NT2/D1 (cell line): ENCODE measurements around the gene FREM2.

ENCODE experiments used
- DNase-seq: peaks from one replicate; pipeline ENCODE4 v3.0.0-alpha.2; 2011; ENCODE audit warnings: low read depth, low spot score
- H3K27me3 ChIP-seq: 2 replicates; pipeline ENCODE4 v1.6.0; 2011; ENCODE audit warnings: mild to moderate bottlenecking; ENCODE audit not compliant: insufficient read length, insufficient read depth
- H3K36me3 ChIP-seq: 2 replicates; pipeline ENCODE4 v1.6.1; 2011; ENCODE audit warnings: mild to moderate bottlenecking, low read length, mixed read lengths; ENCODE audit not compliant: insufficient read depth, insufficient read length
- H3K4me1 ChIP-seq: 2 replicates; pipeline ENCODE4 v1.5.1; 2011; ENCODE audit not compliant: insufficient read depth, insufficient read length
- H3K4me3 ChIP-seq: 2 replicates; pipeline ENCODE4 v1.5.1; 2011; ENCODE audit warnings: low read depth; ENCODE audit not compliant: insufficient read length
- H3K9ac ChIP-seq: 2 replicates; pipeline ENCODE4 v1.6.0; 2011; ENCODE audit warnings: low read depth; ENCODE audit not compliant: insufficient read length
- H3K9me3 ChIP-seq: 2 replicates; pipeline ENCODE4 v1.5.1; 2011; ENCODE audit warnings: mild to moderate bottlenecking, low read length; ENCODE audit not compliant: insufficient read depth
- SUZ12 ChIP-seq: IDR thresholded peaks from 2 replicates; pipeline ENCODE4 v1.6.1; 2011; ENCODE audit not compliant: insufficient read length, insufficient read depth; ENCODE audit errors: extremely low read depth
- YY1 ChIP-seq: IDR thresholded peaks from 2 replicates; pipeline ENCODE4 v1.6.1; 2011; ENCODE audit not compliant: insufficient read length, insufficient read depth
- ZNF274 ChIP-seq: IDR thresholded peaks from 2 replicates; pipeline ENCODE4 v1.6.1; 2011; ENCODE audit warnings: mild to moderate bottlenecking, low read depth, low read length

The FREM2 gene

DNA sequence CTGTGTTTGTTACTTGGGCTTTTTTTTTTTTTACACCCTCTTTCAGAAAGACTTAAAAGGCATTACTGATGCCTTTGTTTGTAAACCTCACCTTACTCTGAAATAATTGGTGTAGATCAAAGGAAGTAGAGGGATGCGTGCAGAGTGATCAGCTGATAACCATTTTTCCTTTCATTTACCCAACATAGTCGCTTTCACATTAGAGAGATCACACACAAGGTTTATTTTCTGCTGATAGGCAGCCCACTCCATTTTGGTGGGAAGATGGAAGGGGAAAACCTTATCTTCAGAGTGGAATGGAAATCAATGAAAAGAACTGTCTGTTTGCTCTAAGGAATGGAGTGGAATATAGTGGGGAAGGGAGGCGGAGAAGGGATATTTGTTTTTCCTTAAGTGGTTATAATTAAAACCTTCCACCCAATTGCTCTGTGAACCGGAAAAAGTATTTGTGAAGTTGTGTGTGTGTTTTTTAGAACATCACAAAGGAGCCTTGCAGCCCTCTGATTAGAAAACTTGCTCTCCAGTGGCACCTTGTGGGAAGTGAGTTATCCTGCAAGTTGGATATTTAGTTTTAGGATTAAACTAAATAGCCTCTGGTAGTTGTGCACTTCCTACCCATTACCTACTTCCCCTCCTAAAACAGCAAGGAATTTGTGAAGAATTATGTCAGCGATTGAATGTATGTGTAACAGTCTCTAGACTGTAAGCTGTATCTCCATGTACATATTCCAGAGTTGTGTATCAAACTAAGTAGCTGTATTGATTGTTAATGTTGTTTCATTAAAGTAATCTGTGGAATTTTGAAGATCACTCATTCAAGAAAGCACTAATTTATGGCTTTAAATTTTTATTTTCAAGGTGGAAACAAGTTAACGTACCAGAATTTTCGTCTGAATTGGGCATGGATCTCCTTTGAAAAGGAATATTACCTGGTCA is 76.8 kb downstream of the FREM2 start:
- Histone ChIP-seq H3K9ac (no peak overlapping the region), H3K27me3 (no peaks in the 10 kb centered on the region), H3K4me3 (no peak overlapping the region), H3K4me1 (no peaks in the 10 kb centered on the region), H3K9me3 (no peaks in the 10 kb centered on the region), H3K36me3 (no peaks in the 10 kb centered on the region)
- no peak for TF ChIP-seq SUZ12
- no peak for TF ChIP-seq ZNF274
- no peak for TF ChIP-seq YY1
- DNase-seq, result peak; percentile 22

DNA sequence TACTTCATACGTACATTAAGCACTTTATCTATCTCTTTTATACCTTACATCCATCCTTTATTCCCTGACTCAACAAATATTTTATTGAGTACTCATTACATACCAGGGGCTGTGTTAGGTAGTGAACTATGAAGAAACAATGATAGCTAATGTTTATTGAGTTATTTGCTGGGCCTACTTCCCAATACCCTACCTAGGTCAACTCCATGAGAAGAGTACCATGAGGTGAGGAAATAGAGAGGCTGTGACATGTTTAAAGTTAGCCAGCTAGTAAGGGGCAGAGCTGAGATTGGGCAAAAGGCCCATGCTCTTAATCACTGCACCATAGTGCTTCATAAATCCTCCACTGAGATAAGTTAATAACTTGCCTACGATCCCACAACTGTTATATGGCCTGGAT is 79.9 kb downstream of the FREM2 start:
- no peak for DNase-seq
- H3K9ac ChIP-seq, result no peak overlapping the region
- no peaks in the 10 kb centered on the region for H3K4me1 ChIP-seq
- H3K36me3 ChIP-seq, result no peaks in the 10 kb centered on the region
- TF ChIP-seq ZNF274 (no peak), SUZ12 (no peak), YY1 (no peak)
- H3K9me3 ChIP-seq, result no peaks in the 10 kb centered on the region
- no peak overlapping the region for H3K4me3 ChIP-seq
- no peaks in the 10 kb centered on the region for H3K27me3 ChIP-seq

DNA sequence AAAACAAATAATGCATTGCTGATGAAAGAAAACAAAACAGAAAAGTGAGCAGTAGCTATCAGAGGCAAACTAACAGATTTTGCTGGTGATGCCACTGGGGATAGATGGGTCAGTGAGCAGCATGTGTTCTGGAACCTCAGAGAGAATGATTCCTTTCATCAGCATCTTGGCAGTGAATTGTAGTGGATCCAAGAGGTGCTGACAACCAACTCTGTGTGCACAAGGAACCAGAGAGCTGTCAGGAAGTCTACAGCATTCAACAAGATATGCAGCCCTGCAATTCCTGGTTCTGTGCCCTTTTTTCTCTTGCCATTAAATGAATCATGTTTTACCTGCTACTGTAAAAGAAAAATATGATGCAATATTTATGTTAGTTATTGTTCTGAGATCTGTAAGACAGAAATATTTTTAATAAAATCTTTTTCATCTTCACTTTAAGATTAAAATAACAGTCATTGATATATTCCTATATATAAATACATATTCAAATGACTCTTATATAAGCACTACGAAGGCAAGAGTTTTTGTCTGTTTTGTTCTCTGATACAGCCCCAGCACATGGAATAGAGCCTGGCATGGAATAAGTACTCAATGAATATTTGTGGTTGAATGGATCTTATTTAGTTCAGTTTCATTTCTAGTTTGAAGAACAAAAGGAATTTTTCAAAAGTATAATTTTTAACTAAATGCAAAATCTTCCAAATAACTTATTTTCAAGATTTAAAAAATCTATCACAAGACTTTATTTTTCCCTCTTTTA is 80.8 kb downstream of the FREM2 start:
- H3K36me3 ChIP-seq, result no peaks in the 10 kb centered on the region
- no peaks in the 10 kb centered on the region for H3K9me3 ChIP-seq
- H3K27me3 ChIP-seq, result no peaks in the 10 kb centered on the region
- TF ChIP-seq YY1 (no peak), SUZ12 (no peak), ZNF274 (no peak)
- no peak overlapping the region for H3K9ac ChIP-seq
- H3K4me3 ChIP-seq, result no peak overlapping the region
- H3K4me1 ChIP-seq, result no peaks in the 10 kb centered on the region
- DNase-seq, result no peak

DNA sequence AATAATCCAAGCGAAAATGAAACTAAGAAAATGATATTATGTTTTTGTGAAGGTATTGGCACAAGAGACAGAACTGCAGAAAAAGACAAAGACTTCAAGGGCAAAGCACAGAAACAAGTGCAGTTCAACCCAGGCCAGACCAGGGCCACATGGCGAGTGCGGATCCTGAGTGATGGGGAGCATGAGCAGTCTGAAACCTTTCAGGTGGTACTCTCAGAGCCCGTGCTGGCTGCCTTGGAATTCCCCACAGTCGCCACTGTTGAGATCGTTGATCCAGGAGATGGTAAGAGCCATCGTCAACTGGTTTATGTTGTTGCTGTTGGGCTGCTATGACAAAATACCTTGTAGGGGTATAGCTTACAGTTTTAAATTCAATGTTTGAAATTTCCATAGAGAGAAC is 82.6 kb downstream of the FREM2 start:
- no peak for DNase-seq
- TF ChIP-seq SUZ12, result no peak
- H3K36me3 ChIP-seq, result no peaks in the 10 kb centered on the region
- no peaks in the 10 kb centered on the region for H3K9me3 ChIP-seq
- H3K4me3 ChIP-seq, result no peak overlapping the region
- H3K9ac ChIP-seq, result no peak overlapping the region
- no peaks in the 10 kb centered on the region for H3K27me3 ChIP-seq
- no peaks in the 10 kb centered on the region for H3K4me1 ChIP-seq

DNA sequence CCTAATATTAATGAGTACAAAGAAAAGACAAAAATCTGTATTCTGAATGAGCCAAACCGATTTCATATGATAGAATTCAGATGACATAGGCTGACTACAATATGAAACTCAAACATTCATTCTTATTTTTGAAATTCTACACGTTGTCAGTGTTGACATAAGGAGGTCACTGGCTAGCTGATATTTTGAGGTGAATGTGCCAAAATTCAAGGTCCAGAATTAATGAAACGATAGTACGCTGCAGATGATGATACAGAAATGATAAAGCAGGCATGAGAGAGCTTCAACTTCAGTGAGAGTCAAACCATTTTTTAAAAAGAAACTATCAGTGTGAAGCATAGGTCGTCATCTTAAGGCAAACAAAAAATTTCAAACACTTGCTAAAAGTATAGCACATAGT is 88.2 kb downstream of the FREM2 start:
- no peak overlapping the region for H3K9ac ChIP-seq
- H3K4me1 ChIP-seq, result no peaks in the 10 kb centered on the region
- H3K4me3 ChIP-seq, result no peak overlapping the region
- no peaks in the 10 kb centered on the region for H3K9me3 ChIP-seq
- H3K27me3 ChIP-seq, result no peaks in the 10 kb centered on the region
- TF ChIP-seq YY1 (no peak), SUZ12 (no peak), ZNF274 (no peak)
- no peak for DNase-seq
- H3K36me3 ChIP-seq, result no peaks in the 10 kb centered on the region

DNA sequence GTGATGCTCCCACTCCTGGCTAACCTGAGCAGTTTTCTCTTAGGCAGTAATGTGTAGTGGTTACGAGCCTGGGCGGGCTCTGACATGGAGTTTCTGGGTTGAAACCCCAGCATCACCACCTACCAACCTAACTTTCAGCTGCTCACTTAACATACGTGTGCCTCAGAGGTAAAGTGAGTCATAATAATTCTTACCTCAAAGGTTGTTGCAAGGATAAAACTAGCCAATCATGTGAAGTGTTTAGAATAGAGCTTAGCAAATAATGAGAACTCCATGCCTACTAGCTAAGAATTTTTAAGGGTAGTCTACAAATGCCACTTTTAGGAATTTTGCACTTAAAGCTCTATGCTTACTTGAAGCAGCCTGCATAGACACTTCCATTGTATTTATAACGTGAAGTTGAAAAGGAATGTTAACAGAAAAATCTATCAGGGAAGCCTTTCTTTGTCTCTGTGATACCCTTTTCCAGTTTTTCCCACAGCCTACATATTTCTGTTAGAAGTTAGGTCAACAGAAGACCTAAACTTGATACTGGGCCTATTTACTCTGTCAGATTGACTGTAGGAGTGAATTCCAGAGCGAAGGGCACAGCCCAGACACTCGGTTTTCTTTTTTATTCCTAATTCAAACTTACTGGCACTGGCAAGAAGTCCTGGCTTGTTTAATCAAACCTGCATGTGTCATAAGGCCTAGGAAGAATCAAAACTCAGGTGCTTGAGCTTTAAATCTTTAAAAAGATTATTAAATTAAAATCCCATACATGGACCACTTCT is 90.7 kb downstream of the FREM2 start:
- no peak for DNase-seq
- Histone ChIP-seq H3K9me3 (no peaks in the 10 kb centered on the region), H3K4me1 (no peaks in the 10 kb centered on the region), H3K9ac (no peak overlapping the region), H3K27me3 (no peaks in the 10 kb centered on the region), H3K4me3 (no peak overlapping the region), H3K36me3 (no peaks in the 10 kb centered on the region)
- TF ChIP-seq YY1 (no peak), ZNF274 (no peak), SUZ12 (no peak)

DNA sequence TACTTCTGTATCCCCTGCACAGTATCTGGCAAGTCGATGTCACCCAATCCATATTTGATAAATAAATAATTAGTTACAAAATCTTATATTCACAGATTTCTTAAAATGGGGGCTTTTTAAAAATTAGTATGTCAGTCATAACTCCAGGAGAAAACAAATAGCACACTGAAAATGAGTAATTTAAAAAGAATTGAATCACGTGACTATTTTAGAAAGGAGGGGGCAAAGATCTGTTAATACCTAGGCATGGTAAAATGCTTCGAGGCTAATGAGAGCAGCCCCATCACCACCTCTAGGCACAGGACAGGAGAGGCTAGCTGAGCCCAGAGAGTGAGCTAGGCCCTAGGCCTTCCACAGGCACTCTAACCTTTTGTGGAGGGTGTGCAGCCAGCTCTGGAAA is 94.7 kb downstream of the FREM2 start:
- Histone ChIP-seq H3K9ac (no peak overlapping the region), H3K27me3 (no peaks in the 10 kb centered on the region), H3K4me3 (no peak overlapping the region), H3K36me3 (no peaks in the 10 kb centered on the region), H3K4me1 (no peaks in the 10 kb centered on the region), H3K9me3 (no peaks in the 10 kb centered on the region)
- DNase-seq, result no peak
- TF ChIP-seq ZNF274, result no peak
